HG03060 (cell line): ENCODE measurements around the gene HDAC4.
A peak's percentile ranks its signal among the peaks of the same experiment; 100 is the strongest.

Source experiments
- ATAC-seq: cut with Tn5 transposase; IDR thresholded peaks from one replicate; pipeline ENCODE4 v1.9.1; 2021; ENCODE audit warnings: low read depth, moderate number of reproducible peaks; ENCODE audit not compliant: unreplicated experiment

The HDAC4 gene

DNA sequence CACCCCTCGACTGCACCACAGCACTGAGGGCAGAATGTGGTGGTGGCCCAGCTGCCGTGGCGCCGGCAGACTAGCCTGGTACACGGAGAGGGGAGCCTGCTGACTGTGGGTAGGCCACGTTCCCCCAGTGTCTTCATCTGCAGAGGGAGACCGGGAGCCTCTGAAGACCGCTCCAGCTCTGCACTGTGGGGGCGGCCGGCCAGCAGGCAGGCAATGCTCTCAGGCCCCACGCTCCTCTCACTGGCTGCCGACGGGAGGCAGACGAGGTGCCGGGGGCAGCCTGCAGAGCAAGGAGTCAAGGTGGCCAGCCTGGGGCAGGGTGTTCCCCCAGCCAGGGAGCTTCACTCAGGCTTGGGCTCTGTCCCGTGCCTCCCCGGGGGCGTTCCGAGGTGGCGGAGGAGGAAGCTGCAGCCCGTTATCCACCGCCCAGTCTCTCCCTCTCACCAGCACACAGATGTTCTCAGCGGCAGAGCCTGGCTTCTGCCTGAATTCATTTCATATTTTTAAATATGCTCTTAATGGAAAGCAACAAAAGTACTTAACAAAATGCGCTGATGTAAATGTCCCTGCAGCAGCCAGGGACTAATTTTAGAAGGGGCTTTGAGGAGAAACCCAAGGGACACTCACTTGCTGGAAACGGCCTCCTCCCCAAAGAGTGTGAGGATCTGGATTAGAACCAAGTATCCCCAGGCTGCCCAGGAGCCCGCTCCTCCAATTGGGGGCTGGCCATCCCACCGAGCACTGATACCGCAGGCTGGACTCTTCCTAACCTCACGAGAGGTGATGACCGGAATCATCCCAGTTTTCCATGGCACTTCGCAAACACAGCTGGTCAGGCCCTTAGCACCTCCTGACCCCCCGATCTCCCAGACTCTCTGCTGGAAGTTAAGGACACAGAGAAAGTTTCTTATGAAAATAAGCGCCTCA is 87.8 kb downstream of the HDAC4 start:
- no peak for ATAC-seq

DNA sequence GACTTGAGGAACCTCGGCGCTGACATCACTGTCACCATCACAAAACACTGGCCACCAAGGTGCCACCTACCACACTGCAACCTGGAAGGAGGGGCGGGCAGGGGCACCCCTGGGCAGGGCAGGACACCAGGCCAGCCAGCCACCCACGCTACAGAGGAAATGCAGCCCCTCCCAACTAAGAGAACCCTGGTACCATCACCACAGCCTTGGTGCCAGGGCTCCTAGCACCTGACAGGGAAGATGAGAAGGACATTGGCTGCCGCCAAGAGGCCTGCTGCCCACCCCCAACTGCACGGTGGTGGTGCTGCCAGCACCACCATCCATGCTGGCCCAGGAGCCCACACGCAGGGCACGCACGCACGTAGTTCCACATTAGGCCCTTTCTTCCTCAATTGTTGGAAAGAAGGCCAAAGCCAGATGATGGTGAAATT is 88.7 kb downstream of the HDAC4 start:
- no peak for ATAC-seq

DNA sequence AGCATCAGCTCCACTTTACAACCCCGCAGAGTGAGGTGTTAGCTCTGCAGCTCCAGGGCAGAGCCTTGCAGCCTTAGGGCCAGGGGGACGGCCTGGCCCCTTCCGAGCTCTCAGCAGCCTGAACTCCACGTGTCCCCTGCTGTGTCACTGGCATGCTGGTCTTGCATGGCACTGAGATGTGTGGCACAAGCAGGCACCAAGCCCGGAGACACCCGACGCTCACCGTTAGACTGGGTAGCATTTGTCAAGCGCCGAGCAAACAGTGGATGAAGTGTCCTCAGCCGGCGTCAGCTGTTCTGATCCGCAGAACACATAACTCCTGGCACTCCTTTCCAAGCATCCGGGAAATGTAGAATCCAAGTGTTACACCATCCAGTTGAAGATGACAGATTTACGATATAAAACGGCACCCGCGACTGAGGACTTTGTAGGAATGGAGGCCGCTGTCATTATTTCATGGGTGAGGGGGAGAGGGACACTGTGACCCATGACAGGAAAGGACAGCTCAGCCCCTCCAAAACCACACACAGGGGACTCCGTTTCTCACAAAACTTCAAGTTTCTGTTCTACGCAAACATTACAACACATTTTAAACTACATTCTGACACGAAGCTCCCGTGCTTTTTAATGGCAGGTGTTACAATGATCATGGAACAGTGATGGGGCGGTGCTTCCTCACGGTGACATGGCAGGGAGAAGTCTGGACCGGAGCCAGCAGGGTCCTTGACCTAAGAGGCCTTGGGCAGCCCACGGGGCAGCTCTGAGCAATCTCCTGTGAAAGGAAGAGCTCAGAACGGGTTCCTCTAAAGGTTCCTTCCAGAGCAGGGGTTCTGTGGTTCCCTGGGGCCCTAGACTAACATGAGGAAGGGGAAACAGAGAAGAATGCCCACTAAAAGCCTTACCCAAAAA is 89.4 kb downstream of the HDAC4 start:
- no peak for ATAC-seq

DNA sequence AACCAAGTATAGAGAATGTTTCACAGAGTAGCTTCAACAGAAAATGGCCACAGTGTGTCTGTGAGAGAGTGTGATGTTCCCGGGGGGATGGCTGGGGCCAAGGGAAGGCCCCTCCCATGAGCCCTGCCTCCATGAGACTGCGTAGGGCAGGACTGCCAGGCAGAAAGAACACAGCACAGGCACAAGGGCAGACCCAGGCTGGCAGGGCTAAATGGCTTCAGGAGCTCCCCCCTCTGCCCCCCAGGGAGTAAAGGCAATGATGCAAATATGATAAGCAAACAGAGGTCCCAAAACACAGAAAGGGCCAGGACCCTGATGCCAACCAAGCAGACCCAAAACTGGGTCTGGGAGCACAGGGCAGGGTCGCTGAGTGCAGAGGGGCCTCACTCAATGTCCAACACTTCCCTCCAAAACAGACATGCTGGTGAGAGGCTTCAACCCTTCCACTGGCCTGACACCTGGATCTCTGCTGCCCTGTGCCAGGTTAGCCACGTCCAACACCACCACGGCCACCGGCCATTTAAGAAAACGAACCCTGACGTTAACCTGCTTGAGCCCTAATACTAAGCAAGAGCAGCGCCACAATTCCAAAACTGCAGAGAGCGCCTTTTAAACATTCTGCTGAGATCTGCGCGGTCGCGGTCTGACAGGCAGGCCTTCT is 90.3 kb downstream of the HDAC4 start:
- no peak for ATAC-seq

DNA sequence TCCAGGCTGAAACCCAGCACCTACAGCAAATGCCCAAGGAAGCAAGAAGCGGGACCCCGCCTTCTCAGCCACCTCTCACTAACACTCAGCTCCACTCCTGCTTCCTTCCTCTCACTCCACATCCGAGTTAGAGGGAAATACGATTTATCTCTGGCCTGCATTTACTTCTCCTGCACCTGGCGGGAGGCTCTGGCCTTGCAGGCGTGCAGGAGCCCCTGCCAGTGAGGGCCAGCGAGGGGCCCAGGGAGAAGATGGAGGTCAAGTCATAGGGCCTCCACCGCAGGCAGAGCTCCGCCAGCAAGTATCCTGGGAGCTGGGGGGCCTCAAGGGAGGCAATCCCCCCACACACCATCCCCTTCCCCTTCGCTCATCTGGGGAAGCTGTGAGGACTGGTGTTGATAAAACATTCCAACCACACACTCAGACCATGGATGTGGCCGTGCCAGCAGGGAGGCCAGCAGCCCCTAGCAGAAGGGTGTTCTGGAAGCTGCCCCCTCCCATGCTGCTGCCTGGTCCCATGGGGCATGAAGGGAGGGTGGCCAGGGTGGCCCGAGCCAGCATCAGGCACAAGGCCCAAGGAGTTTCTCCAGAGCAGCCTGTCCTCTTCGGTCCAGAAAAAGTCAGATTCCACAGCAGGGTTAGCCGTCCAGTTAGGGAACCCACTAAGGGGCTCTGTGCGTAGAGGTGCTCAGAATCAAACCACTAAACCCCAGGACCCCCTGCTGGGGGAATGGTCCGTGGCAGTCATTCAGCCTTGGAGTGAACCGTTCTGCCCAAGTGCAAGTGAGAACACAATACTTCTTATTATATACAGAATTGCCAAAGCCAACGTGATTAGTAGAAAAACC is 91.2 kb downstream of the HDAC4 start:
- ATAC-seq, result no peak

DNA sequence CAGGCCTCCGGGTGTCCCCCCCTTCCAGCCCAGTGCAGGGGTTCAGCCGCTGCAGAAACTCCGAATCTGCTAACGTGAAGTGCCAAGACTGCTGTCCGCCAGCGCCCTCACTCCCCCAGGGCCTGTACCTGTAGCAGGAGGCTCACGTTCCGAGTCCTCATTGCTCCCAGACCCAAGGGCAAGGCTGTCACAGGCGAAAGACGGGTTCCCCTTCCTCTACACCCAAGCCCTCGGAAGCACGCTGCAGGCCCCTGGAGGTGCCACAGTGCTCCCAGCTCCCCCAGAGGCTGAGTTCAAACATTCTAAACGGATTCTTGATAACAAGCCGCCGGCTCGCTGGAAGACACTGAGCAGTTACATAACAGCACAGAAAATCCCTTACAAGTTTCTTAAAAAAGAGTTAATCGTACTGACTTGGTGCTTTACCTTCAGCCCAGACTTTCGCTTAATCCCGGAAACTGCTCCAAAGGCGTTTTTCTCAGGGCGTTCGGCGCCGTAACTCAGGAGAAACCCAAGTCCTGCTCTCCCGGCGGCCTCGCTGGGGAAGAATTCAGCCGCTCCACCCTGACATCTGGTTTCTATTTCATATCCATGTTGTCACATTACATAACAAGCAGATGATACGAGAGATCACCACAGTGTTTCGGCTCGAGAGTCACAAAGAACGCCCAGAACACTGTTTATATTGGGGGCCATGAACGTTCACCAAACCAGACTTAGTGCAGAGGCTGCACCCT is 92.0 kb downstream of the HDAC4 start:
- no peak for ATAC-seq

DNA sequence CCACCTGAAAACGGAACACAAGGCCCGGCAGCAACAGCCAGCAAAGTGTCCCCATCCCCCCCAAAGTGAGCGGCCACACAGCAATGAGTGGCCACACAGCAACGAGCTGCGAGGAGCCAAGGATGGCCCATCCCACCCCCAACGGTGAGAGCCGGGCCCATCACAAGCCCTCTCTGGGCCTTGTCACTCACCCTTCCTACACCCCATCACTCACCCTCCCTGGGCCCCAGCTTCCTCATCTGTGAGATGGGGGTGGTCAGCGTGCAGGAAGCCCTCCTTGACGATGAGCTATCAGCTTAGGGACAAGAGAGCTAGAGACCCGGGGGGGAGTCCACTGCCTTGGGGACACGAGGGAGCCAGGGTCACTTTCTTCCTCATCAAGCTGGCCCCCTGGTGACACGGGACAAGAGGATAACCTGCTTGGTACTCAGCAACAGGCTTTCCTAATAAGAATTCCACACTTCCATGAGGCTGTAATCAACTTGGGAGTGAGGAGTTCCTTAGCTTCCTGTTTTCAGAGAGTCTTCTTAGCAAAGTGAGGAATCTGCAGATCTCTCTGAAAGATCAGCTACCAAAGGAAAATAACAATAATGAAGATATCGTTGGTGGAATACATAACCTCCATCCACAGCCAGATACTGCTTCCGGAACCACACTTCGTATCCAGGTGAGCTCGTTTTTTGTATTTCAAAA is 92.8 kb downstream of the HDAC4 start:
- ATAC-seq, result no peak

DNA sequence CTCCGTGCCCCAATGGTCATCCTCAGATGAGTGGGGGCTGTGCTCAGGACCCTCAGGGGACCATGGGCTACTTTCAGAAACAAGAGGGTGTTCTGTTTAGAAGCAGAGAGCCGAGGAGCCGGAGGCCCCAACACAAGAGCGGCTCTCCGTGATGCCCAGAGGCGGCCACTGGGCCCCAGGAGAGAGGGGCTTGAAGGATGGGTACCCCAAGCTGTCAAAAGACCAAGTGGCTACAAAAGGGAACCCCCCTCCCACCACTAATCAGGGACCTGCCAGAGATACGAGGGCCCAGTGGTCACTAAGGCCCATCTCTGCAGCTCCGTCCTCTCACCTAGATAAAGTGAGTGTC is 93.6 kb downstream of the HDAC4 start:
- no peak for ATAC-seq

DNA sequence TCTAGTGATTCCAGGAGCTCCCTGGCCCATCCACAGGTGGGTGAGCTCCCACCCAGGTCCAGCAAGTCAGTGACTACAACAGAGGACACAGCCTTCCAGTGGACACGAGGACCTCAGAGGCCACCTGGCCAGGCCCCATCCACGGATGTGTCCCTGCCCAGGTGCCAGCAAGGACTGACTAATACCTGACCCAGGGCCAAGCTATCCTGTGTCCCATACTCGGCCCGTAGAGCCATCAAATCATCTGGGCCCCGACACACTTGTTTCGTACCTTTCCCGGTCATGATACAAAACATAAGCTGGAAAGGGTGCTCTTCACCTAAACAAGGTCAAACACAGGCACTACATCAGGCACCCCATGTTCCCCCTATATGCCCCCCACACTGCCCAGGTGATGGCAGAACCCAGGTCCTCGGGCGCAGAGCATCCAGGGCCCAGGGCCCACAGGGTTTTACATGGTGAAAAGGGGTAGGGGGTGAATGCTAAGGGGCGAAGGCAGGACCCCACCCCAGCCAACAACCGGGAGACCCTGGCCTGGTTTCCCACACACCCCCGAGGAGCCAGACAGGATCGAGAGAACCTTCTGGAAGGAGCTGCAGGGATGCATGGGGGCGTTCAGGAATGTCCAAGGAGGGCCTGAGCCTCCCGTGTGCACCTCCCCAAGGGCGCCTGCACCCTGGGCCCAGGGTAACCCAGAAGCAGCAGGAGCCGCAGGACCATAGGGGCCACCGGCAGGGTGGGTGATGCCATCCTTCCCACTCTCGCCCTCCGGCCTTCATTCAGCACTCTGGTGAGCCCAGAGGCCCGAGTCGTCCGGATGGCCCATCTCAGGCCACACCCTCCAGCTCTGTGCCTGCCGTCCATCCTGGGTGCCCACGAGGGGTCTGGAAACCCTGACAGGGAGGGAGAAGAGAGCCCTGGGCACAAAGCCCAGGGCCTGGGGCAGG is 94.3 kb downstream of the HDAC4 start:
- no peak for ATAC-seq

DNA sequence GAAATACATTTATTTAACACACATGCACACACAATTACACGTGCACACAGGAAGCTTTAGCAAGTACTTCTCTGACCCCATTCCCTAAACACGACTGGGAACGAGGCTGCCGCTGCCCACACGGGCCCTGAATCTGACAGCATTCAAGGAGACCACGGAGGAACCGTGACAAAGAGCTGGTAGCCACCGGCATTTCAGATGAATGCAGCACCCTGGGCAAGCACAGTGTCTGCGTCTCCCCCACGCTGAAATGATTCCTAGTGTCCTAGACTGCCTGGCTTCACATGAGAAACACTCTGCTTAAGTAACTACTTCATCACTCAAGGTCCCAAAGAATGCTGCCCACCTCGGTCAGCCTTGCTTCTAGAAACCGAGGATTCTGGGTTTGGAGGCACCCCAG is 95.0 kb downstream of the HDAC4 start:
- ATAC-seq, result no peak

DNA sequence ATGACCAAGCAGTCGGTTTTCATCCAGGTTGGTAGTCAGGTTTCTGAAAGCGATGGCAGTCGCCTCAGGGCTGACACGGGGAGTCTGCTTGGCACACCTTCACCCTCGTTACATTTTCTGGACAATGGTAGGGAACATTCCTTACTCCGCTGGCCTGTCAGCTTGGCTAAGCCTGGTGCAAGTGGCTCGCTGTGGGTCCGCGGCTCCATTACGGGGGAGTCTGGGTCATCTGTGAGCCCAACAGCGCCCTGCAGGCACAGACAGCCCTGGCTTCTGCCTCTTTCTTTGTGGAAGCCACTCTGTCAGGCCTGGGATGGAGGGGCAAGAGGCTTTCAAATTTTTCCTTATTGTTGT is 95.6 kb downstream of the HDAC4 start:
- no peak for ATAC-seq

DNA sequence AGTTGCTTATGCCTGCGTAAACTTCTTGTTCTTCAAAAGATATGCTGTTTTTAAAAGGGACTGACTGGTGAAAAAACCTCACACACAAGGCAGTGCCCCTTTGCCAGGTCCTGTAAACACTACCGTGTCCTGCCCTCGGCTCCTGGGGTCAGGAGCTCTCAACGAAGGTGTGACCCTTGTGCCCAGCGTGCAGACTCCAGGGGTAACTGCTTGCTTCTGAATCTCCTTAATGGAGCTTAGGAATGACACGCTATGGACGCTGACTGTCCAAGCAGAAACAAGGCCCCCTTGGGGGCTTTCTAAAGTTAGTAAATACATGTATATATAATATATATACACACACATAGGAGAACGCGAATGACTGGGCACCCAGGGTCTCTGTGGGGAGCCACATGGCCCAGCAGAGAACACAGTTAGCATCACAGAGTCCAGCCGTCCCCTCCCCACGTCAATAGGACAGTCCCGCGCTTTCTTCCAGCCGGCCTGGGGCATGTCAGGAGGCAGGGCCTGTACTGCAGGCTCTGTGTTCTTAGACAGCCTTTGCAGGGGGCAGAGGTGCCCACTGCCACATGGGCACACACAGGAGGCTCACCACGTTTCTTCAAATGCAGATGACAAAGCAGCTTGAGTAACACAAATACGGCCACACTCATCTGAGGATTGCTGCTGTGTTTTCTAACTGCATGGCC is 96.1 kb downstream of the HDAC4 start:
- ATAC-seq, result no peak

DNA sequence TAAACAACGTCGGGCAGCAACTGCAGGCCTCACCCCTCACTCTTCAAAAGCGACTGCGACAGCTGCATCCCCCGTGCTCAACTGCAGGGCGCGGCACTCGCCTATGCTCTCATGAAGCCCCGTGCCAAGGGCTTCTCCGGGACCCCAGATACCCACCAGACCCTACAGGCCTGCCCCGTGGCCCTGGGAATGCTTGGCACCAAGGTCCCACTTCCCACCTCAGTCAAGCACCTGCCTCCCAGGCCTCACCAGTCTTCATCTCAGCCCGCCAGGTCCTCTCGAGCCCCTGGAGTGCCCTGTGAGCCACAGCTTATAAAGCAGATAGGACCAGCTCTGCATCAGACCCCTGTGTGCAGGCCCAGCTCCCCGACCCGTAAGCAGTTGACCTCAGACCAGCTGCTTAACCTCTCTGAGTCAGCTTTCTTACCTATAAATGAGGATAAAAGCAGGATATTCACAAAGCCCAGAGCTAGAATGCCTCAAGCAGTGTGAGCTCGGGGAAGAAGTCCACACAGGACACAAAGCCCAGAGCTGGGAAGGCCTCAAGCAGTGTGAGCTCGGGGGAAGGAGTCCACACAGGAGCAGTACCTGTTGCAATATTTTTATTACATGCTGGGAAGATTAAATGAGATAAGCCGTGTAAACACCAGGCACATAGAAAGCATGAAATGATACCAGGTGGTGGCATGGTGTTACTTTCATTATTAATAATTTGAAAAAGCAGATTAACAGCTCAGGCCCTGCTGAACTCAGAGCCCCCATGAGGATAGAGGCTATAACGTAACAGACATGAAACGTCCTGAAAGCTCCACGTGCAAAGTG is 96.9 kb downstream of the HDAC4 start:
- ATAC-seq, result peak; percentile 59

DNA sequence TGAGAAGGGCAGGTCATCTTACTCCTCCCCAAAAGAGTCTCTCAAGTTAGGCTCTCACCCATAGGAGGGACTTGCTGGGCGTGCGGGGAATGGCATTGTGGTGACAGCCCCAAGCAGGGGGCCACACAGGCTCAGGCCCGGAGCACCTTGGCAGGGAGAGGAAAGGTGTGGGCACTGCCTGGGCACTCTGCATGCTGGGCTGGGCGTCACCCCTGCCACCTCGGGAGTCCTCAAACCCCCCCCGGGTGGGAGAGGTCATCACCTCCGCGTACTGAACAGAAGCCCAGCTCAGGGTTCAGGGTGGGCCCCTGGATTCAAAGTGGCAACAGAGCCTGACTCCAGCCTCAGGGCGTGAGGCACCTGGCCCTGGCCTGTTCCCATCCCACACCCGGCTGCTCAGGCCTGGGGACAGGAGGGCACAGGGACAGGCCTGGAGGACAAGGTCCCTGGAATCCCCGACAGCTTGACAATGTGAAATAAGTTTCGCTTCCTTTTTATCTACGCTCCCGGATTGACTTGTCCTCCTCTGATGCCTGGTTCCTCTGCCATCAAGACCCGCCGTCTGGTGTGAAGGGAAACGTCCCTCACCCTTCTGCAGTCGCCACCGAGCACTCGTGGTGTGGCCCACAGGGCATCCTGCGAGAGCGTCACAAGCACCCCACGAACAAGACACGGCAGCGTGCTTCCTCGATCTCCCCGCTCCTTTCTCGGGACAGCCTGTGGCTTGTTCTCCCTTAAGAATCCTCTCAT is 97.8 kb downstream of the HDAC4 start:
- ATAC-seq, result no peak

DNA sequence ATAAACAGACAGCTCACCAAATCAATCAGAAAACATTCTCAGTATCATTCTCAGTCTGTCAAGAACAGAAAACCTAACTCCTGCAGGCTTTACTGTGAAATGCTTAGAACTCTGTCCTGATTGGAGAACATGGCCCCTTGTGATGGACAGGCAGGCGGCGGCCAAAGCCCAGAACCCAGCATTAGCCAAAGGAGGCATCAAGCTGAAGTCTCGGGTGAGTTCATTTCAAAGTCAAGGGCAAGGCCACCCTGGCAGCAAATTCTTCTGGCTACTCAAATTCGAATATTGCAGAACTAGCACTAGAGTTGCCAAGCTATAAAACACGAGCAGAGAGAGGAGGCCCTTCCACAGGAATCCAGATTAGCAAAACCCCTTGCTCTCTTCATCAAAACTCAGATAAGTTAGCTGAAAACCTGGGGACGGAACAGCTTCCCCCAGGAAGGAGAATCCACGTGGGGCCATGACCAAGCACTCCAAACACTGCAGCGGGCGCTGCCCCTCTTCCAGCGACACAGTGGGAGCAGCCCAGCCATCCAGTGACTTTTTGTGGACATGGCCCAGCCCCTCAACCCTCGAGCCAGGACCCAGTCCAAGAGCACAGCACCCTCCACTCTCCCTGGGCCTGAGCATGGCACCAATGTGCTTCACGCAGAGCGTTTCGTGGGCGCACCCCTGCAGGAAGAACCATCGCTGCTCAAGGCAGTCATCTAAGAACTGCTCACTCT is 98.6 kb downstream of the HDAC4 start:
- no peak for ATAC-seq
